H1 (cell line): Measurements from ENCODE around the gene TRIM44.
"Not testable (repeated sequence)": the region's sequence is repeated elsewhere in the genome, so short reads cannot be mapped to it uniquely, and the experiment has no call there.

Experiments
- BACH1 ChIP-seq: IDR thresholded peaks from 2 replicates; pipeline ENCODE4 v1.6.1; 2012; ENCODE audit warnings: low read length, improper control_type of control experiment
- CTCF ChIP-seq, 3 experiments: IDR thresholded peaks; 1 replicate in 2 of 3; 2 replicates in 1 of 3; pipeline versions ENCODE4 v1.5.1 to v1.6.1; 2011; ENCODE audit warnings: low read length in 3 of 3, mild to moderate bottlenecking in 3 of 3, inconsistent platforms in 2 of 3, low read depth in 1 of 3, moderate library complexity in 1 of 3; ENCODE audit not compliant: insufficient read depth in 1 of 3; ENCODE audit errors: control extremely low read depth in 1 of 3
- EZH2 ChIP-seq: fragments of 200-600 bp; sonication (generic); IDR thresholded peaks from 2 replicates; pipeline ENCODE4 v1.7.1; 2012; ENCODE audit warnings: low read depth, mild to moderate bottlenecking, moderate library complexity, low read length, inconsistent platforms; ENCODE audit not compliant: severe bottlenecking
- JUN ChIP-seq: IDR thresholded peaks from 2 replicates; pipeline ENCODE4 v1.6.1; 2011; ENCODE audit warnings: low read depth, mild to moderate bottlenecking, improper control_type of control experiment, low read length
- KDM5A ChIP-seq: fragments of 200-600 bp; IDR thresholded peaks from 2 replicates; pipeline ENCODE4 v1.7.1; 2012; ENCODE audit warnings: mild to moderate bottlenecking, low read length, inconsistent platforms, mixed read lengths
- POLR2A ChIP-seq, 2 experiments: IDR thresholded peaks; 1 replicate in 1 of 2; 2 replicates in 1 of 2; pipeline ENCODE4 v1.6.1; 2011; ENCODE audit warnings: low read depth in 2 of 2, low read length in 2 of 2, mild to moderate bottlenecking in 2 of 2; ENCODE audit errors: control extremely low read depth in 1 of 2
- POLR2AphosphoS5 ChIP-seq: IDR thresholded peaks from 2 replicates; pipeline ENCODE4 v1.6.1; 2011; ENCODE audit warnings: low read depth, low read length
- TBP ChIP-seq: IDR thresholded peaks from 2 replicates; pipeline ENCODE4 v1.6.1; 2011; ENCODE audit warnings: low read depth, low read length, improper control_type of control experiment

- not testable (repeated sequence) for TF ChIP-seq POLR2AphosphoS5; POLR2A (IDR thresholded peaks at IDR 0.05; ENCODE audit: control extremely low read depth in 1 of 2, low read depth in 2 of 2, low read length in 2 of 2); BACH1; EZH2; CTCF (IDR thresholded peaks at IDR 0.05; ENCODE audit: control extremely low read depth in 1 of 3, insufficient read depth in 1 of 3, low read depth in 1 of 3, low read length in 3 of 3); KDM5A; TBP; JUN
Observed at GRCh38 chr11:35753573-35753972, 91.0 kb downstream of the TRIM44 start.
